AG04450 (cell line): ENCODE data around the gene TPRX1. TPM values are rescaled to one million over a fixed set of nuclear protein-coding genes. Genes with fewer than 3 reads are reported as not detected.
A peak's percentile ranks its signal among the peaks of the same experiment; 100 is the strongest.
"Not testable (repeated sequence)": the region's sequence is repeated elsewhere in the genome, so short reads cannot be mapped to it uniquely, and the experiment has no call there.

Experiments
- CTCF ChIA-PET: fragments of 300-600, 350-600 bp; formaldehyde crosslinking; extraction: SDS; loops from one replicate; lab custom pipeline; 2022; ENCODE audit warnings: antibody characterized with exemption, inconsistent platforms; lab: Charles Lee
- POLR2A ChIA-PET: fragments of 350-600 bp; formaldehyde crosslinking; extraction: SDS; loops from one replicate; lab custom pipeline; 2021; ENCODE audit warnings: antibody characterized with exemption, inconsistent platforms; lab: Yijun Ruan, JAX
- DNase-seq: peaks from one replicate; pipeline ENCODE4 v3.0.0-alpha.2; 2011; ENCODE audit warnings: low read depth, low spot score
- H3K27ac ChIP-seq: one replicate; pipeline ENCODE4 v1.5.1; 2012; ENCODE audit warnings: low read depth, low read length, control low read depth
- H3K27me3 ChIP-seq: one replicate; pipeline ENCODE4 v1.6.0; 2012; ENCODE audit warnings: low read length; ENCODE audit not compliant: control insufficient read depth, insufficient read depth
- H3K4me3 ChIP-seq: 2 replicates; pipeline ENCODE4 v1.5.1; 2011; ENCODE audit warnings: mild to moderate bottlenecking, low read depth, low read length, control low read depth
- H3K9me3 ChIP-seq: 2 replicates; pipeline ENCODE4 v1.5.1; 2012; ENCODE audit warnings: low read length; ENCODE audit not compliant: control insufficient read depth, insufficient read depth
- CTCF ChIP-seq: IDR thresholded peaks from 2 replicates; pipeline ENCODE4 v1.5.1; 2011; ENCODE audit warnings: low read depth, low read length, control low read depth, inconsistent platforms
- polyA plus RNA-seq: library from polyadenylated mRNA; depleted of rRNA; stranded (reverse); fragments of >200 nt; gene quantifications from 2 replicates; pipeline ENCODE4 v1.2.3, GENCODE V29; 2011

TPRX1 gene
- polyA plus RNA-seq, 1 experiment: not detected

- Histone ChIP-seq H3K27ac (peak within 1 kb of the TSS; percentile 94), H3K4me3 (peak within 1 kb of the TSS; percentile 94), H3K27me3 (no peaks in the 10 kb centered on the region), H3K9me3 (no peaks in the 10 kb centered on the region; the same call in 1 of the 2 replicates)
- peak; percentile 27 for DNase-seq
- no peak for TF ChIP-seq CTCF
- CTCF ChIA-PET: no interaction called here
- POLR2A ChIA-PET: interaction anchor here (0.6 kb wide), 1 partner anchor 414 kb away, joined by 3 read pairs; no protein-coding TSS in a partner anchor
Measured at GRCh38 chr19:47778049-47778953, 26.1 kb downstream of the TPRX1 start, which contains the start of gene SELENOW. Gene SELENOW, plus strand, starts transcription at chr19:47778703. Its CDS starts 83 bp downstream, at chr19:47778786.

- POLR2A ChIA-PET: interaction anchor here (0.6 kb wide), 1 partner anchor 414 kb away, joined by 3 read pairs; no protein-coding TSS in a partner anchor
- H3K9me3 ChIP-seq, DNase-seq, H3K27me3 ChIP-seq, CTCF ChIA-PET: not testable (repeated sequence)
- Histone ChIP-seq H3K4me3 (peak overlapping the region; percentile 94), H3K27ac (peak overlapping the region; percentile 94)
Measured at GRCh38 chr19:47777245-47778048, 26.9 kb downstream of the TPRX1 start.

- Histone ChIP-seq H3K27ac (no peak overlapping the region), H3K27me3 (no peaks in the 10 kb centered on the region), H3K9me3 (no peaks in the 10 kb centered on the region; the same call in 1 of the 2 replicates), H3K4me3 (no peak overlapping the region)
- TF ChIP-seq CTCF: no peak
- POLR2A ChIA-PET: interaction anchor here (0.5 kb wide), 2 partner anchors 9 to 58 kb away, joined by 3 read pairs; no protein-coding TSS in a partner anchor
- CTCF ChIA-PET: interaction anchor here (1.4 to 2.1 kb wide), 2 partner anchors 11 to 64 kb away, joined by 5 to 7 read pairs; partner anchors contain the start of gene EHD2
- DNase-seq: no peak
Measured at GRCh38 chr19:47776568-47776967, 27.8 kb downstream of the TPRX1 start.

- DNase-seq, CTCF ChIA-PET, H3K27me3 ChIP-seq, H3K27ac ChIP-seq, H3K9me3 ChIP-seq, POLR2A ChIA-PET, H3K4me3 ChIP-seq: not testable (repeated sequence)
Measured at GRCh38 chr19:47771291-47771690, 33.1 kb downstream of the TPRX1 start.

GRCh38 chr19:47769534-47769933, 34.8 kb downstream of the TPRX1 start:
- POLR2A ChIA-PET: no interaction called here
- no peak for TF ChIP-seq CTCF
- Histone ChIP-seq H3K27ac (no peak overlapping the region), H3K4me3 (no peak overlapping the region), H3K27me3 (peaks cover 8% of the 10 kb centered on the region), H3K9me3 (no peaks in the 10 kb centered on the region)
- no peak for DNase-seq
- CTCF ChIA-PET: no interaction called here
